ENCODE measurements around the gene TMEM181.
A peak's percentile ranks its signal among the peaks of the same experiment; 100 is the strongest.
"Not testable (repeated sequence)": the region's sequence is repeated elsewhere in the genome, so short reads cannot be mapped to it uniquely, and the experiment has no call there.

The TMEM181 gene

GRCh38 chr6:158624684-158625682 is 65.1 kb downstream of the TMEM181 start:
- DNase-seq = no peak

- DNase-seq = no peak
These were observed 66.0 kb downstream of the TMEM181 start for GRCh38 chr6:158625881-158626305.

DNA sequence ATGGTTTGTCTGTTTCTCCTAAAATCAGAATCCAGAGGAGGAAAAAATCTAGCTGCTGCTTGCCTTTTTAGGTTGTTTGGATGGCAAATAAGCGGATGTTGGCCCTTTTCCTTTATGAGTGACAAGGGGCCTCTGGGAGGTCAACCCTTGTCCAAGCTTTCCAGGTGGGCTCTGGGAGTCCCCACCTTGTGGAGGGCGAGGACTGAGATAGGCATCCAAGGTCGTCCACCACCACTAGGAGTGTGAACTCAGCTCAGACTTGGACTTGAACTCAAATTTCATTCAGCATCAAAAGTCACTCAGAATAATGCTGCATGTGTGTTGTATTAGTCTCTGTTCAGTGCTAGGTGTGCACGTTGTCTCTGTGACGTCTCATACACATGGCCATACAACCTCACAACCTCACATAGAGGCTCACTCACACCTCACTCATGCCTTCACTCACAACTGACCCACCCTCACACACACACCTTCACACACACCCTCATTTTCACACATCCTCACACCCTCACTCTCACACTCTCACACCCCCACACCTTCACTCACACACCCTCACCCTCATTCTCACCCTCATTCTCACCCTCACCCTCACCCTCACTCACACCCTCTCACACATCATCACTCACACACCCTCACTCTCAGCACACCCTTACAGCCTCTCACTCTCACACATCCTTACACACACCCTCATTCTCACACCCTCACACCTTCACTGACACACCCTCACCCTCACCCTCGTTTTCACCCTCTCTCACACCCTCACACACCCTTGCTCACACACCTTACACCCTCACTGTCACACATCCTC is 66.7 kb downstream of the TMEM181 start:
- no peak for DNase-seq

GRCh38 chr6:158627168-158627939 is 67.5 kb downstream of the TMEM181 start:
- no peak for DNase-seq

GRCh38 chr6:158627940-158628211 is 68.0 kb downstream of the TMEM181 start:
- no peak for DNase-seq

- DNase-seq = no peak
These were observed 68.7 kb downstream of the TMEM181 start for GRCh38 chr6:158628542-158628941.

- DNase-seq = no peak
These were observed 69.7 kb downstream of the TMEM181 start for GRCh38 chr6:158629367-158630221.

DNA sequence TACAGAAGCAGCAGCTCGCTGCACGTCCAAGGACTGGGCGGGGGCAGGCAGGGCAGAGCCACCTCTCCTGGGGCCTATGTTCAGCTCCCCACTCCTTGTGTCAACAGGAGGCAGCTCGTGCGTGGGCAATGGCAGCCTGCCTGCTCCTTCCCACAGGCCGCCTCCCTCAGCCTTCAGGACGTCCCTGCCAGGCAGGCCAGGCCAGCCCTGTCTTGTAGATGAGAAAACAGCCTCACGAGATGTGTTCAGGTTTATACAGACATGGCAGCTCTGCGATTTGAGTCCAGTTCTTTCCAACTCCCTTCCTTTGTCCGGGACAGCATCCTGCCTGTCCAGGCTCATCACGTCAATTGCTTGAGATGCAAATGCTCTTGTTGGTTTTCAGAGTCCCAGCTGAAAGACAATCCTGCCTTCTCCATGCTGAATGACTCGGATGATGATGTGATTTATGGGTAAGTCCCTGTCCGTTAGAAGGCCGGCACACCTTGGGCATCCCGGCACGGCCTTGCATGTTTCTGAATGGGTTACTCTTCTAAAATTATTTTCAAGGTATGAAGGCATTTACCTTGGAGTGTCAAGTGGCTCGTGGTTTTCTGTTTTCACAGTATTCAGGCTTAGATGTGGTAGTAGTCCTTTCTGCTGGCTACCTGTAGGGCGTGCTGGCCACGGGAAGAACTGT is 71.2 kb downstream of the TMEM181 start:
- DNase-seq = no peak

- DNase-seq = peak; percentile 62
These were observed 72.0 kb downstream of the TMEM181 start for GRCh38 chr6:158631678-158632537.

- not testable (repeated sequence) for DNase-seq
These were observed 72.7 kb downstream of the TMEM181 start for GRCh38 chr6:158632538-158633119.

GRCh38 chr6:158633127-158633526 is 73.2 kb downstream of the TMEM181 start:
- DNase-seq = no peak

DNA sequence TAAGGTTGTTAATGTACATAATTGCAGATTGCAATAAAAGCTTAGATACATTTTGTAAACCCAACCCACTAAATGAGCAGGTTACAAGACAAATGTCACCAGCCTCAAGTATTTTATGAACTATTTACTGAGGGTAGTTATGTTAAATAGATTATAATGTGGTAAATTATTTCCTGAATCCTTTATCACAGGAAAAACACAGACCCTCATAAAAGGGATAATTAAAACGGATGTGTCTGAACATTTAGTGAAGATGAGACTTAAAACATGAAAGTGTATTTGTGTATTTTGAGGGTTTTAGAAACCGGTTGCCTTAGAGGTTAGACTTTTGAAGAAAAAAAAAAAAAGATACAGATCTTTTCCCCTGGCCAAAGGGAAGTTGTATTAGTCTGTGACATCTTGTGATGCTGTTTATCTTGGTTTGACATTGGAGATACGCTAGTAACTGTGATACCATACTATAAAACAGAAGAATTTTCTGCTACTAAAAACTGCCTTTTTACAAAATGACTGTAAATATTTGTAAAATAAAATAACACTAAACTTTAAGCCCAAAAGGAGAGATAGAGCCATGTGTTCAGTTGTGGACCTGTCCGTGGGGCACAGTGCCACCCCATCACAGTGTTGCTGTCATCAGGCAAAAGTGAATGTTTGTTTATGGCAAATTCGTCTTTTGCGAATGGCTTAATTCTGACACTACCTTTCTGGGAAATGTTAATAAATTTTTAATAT is 75.0 kb downstream of the TMEM181 start:
- DNase-seq = no peak

- no peak for DNase-seq
These were observed 75.7 kb downstream of the TMEM181 start for GRCh38 chr6:158635427-158636073.

DNA sequence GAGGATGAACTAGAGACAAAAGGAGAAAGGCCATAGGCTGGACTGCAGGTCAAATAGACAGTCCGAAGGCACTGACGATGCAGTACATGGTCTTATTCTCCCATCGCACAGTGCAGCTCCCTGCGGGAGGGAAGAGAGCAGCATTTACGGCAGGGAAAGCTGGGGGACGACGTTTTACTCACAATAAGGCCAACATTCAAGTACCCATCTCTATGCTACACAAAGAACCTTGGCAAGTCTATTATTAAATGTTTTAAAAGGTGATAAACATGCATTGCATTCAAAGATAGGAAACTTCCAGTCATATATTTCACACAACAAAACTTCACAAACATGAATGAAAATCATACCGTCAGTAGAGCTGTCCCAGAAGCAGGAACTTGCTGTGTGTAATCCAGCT is 76.9 kb downstream of the TMEM181 start:
- DNase-seq = no peak

DNA sequence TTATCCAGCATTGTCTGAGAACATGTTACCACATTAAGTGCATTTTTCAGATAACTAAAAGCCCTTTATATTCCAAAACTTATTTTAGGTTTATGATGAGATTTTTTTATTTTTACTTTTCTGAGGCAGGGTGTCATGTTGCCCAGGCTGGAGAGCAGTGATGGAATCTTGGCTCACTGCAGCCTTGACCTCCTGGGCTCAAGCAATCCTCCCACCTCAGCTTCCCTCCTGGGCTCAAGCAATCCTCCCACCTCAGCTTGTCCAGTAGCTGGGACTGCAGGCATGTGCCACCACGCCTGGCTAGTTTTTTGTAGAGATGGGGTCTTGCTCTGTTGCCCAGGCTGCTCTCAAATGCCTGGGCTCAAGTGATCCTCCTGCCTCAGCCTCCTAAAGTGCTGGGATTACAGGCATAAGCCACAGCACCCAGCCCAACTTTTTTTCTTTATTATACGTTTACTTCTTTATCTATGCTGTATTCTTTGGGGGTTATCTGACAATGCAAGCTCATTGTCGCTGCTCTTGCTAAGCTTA is 78.5 kb downstream of the TMEM181 start:
- no peak for DNase-seq

DNA sequence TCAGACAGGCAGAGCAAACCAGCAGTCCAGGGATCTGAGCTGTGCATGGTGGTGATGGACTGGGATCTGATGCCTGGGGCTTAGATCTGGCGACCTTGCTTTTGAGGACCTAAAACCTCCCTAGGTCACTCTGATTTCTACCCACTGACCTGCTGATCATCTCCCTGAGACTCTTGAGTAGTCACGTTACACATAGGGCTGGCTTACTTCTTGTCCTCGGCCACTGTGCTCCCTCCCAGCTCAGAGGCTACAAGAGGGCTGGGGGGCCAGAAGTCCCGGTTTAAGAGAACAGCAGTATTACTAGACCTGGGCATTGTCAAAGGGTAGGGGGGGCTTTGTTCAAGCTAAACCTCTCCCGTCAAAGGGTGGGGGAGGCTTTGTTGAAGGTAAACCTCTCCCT is 79.2 kb downstream of the TMEM181 start:
- DNase-seq = no peak

- no peak for DNase-seq
These were observed 80.6 kb downstream of the TMEM181 start for GRCh38 chr6:158640519-158640918.

GRCh38 chr6:158642097-158642601 is 82.3 kb downstream of the TMEM181 start:
- no peak for DNase-seq

All from suppressor macrophage treated with lipopolysaccharide for 4 hours (primary cell).